Coronary artery (tissue), 2 donors: ENCODE measurements around the gene DOK6.

ENCODE experiments used
- DNase-seq: peaks from one replicate; pipeline ENCODE4 v3.0.0-alpha.2; 2017; ENCODE audit warnings: low spot score
- H3K27ac ChIP-seq, 2 donors: fragments of 200-600 bp; sonication (generic); one replicate each; pipeline ENCODE4 v1.5.1; 2016 to 2019
- H3K4me3 ChIP-seq: fragments of 200-600 bp; sonication (generic); 2 replicates; pipeline ENCODE4 v1.5.1; 2016; ENCODE audit warnings: mild to moderate bottlenecking, moderate library complexity
- CTCF ChIP-seq: fragments of 200-600 bp; sonication (generic); IDR thresholded peaks from one replicate; pipeline ENCODE4 v1.5.1; 2019; ENCODE audit warnings: antibody characterized with exemption

DOK6 gene

GRCh38 chr18:69763821-69764220, 363.1 kb downstream of the DOK6 start:
- DNase-seq = no peak
- no peak for TF ChIP-seq CTCF

GRCh38 chr18:69770238-69770637, 369.6 kb downstream of the DOK6 start:
- no peak for DNase-seq
- TF ChIP-seq CTCF = no peak
- Histone ChIP-seq H3K27ac (no peak overlapping the region), H3K4me3 (no peak overlapping the region)

More at GRCh38 chr18:69763821-69764220, 363.1 kb downstream of the DOK6 start:
- no peak overlapping the region for H3K27ac ChIP-seq
- H3K4me3 ChIP-seq = no peak overlapping the region

GRCh38 chr18:69774831-69775230, 374.1 kb downstream of the DOK6 start:
- no peak for DNase-seq
- Histone ChIP-seq H3K4me3 (no peak overlapping the region), H3K27ac (no peak overlapping the region)
- no peak for TF ChIP-seq CTCF

GRCh38 chr18:69777248-69777647, 376.6 kb downstream of the DOK6 start:
- no peak overlapping the region for H3K4me3 ChIP-seq
- no peak overlapping the region for H3K27ac ChIP-seq
- no peak for DNase-seq
- TF ChIP-seq CTCF = no peak

- no peak for TF ChIP-seq CTCF
- H3K27ac ChIP-seq = no peak overlapping the region
- no peak for DNase-seq
- no peak overlapping the region for H3K4me3 ChIP-seq
Observed at GRCh38 chr18:69778680-69779079, 378.0 kb downstream of the DOK6 start.

- no peak for DNase-seq
- no peak overlapping the region for H3K27ac ChIP-seq
- TF ChIP-seq CTCF = no peak
- H3K4me3 ChIP-seq = no peak overlapping the region
Observed at GRCh38 chr18:69780851-69781250, 380.2 kb downstream of the DOK6 start.

- H3K27ac ChIP-seq = no peak overlapping the region
- no peak for DNase-seq
- no peak overlapping the region for H3K4me3 ChIP-seq
- TF ChIP-seq CTCF = no peak
Observed at GRCh38 chr18:69784815-69785214, 384.1 kb downstream of the DOK6 start.
